Brain pericyte (primary cell): ENCODE measurements around the gene FAF2.

ENCODE experiments used
- DNase-seq: peaks from one replicate; pipeline ENCODE4 v3.0.0-alpha.2; 2012; ENCODE audit warnings: low read depth, low spot score

The FAF2 gene

GRCh38 chr5:176530983-176531901 is 83.1 kb downstream of the FAF2 start:
- DNase-seq = peak; percentile 50

- DNase-seq = no peak
Measured at GRCh38 chr5:176531902-176532493, 83.8 kb downstream of the FAF2 start.

- DNase-seq = no peak
Measured at GRCh38 chr5:176532795-176533194, 84.6 kb downstream of the FAF2 start.

- DNase-seq = no peak
Measured at GRCh38 chr5:176533390-176533789, 85.2 kb downstream of the FAF2 start.

GRCh38 chr5:176533894-176534611 is 85.9 kb downstream of the FAF2 start:
- no peak for DNase-seq

- DNase-seq = no peak
Measured at GRCh38 chr5:176534640-176535039, 86.5 kb downstream of the FAF2 start.

- DNase-seq = no peak
Measured at GRCh38 chr5:176535101-176535663, 87.0 kb downstream of the FAF2 start.

- no peak for DNase-seq
Measured at GRCh38 chr5:176535664-176536131, 87.5 kb downstream of the FAF2 start.

- DNase-seq = peak; percentile 41
Measured at GRCh38 chr5:176536132-176536901, 88.1 kb downstream of the FAF2 start.

GRCh38 chr5:176536902-176537553 is 88.8 kb downstream of the FAF2 start, which contains the start of gene RNF44:
TSS of gene RNF44 (minus strand) at chr5:176537402. CDS start at chr5:176532472, 4,930 bp downstream.
- DNase-seq = peak; percentile 93

- DNase-seq = peak; percentile 98
Measured at GRCh38 chr5:176537554-176538229, 89.5 kb downstream of the FAF2 start.

GRCh38 chr5:176538230-176538988 is 90.2 kb downstream of the FAF2 start:
- DNase-seq = no peak

GRCh38 chr5:176538989-176539384 is 90.8 kb downstream of the FAF2 start:
- DNase-seq = no peak

- DNase-seq = no peak
Measured at GRCh38 chr5:176540476-176540899, 92.3 kb downstream of the FAF2 start.

GRCh38 chr5:176540956-176541337 is 92.8 kb downstream of the FAF2 start:
- no peak for DNase-seq

GRCh38 chr5:176541338-176542134 is 93.4 kb downstream of the FAF2 start:
- no peak for DNase-seq

- DNase-seq = no peak
Measured at GRCh38 chr5:176542135-176542595, 94.0 kb downstream of the FAF2 start.
